IMR-90 (cell line): ENCODE measurements around the gene HECW1. TPM values are rescaled to one million over a fixed set of nuclear protein-coding genes. Genes with fewer than 3 reads are reported as not detected.
A peak's percentile ranks its signal among the peaks of the same experiment; 100 is the strongest.

Experiments used
- ATAC-seq: fragments of 200-7000 bp; cut with Tn5 transposase; 2 replicates; pipeline ENCODE4 v1.9.1; 2020; ENCODE audit warnings: low read depth, mild to moderate bottlenecking, moderate library complexity
- BruUV-seq: library from RNA; stranded (reverse); fragments of 400-500 nt; replicated peaks from 2 replicates; lab custom pipeline; 2021; lab: Mats Ljungman, UMichigan
- CTCF ChIA-PET: fragments of 300-600 bp; formaldehyde crosslinking; extraction: SDS; loops from one replicate; lab custom pipeline; 2021; ENCODE audit warnings: antibody characterized with exemption; lab: Yijun Ruan, JAX
- POLR2A ChIA-PET: fragments of 300-600 bp; sonication (Branson Sonifier 250); formaldehyde crosslinking; loops from one replicate; lab custom pipeline; 2022; ENCODE audit warnings: antibody characterized with exemption; ENCODE audit not compliant: unreplicated experiment; lab: Charles Lee
- DNase-seq: peaks from one replicate; pipeline ENCODE4 v3.0.0; 2013
- H2AFZ ChIP-seq: replicated peaks from 2 replicates; pipeline ENCODE3; 2013; ENCODE audit warnings: low read length, mild to moderate bottlenecking; ENCODE audit not compliant: poor library complexity
- H2AK5ac ChIP-seq: 2 replicates; pipeline ENCODE4 v1.6.1; 2013; ENCODE audit warnings: low read depth, low read length, inconsistent platforms
- H2AK9ac ChIP-seq: replicated peaks from 2 replicates; pipeline ENCODE3; 2013; ENCODE audit warnings: mild to moderate bottlenecking, low read depth, low read length, moderate library complexity; ENCODE audit not compliant: poor library complexity
- H2BK120ac ChIP-seq: 2 replicates; pipeline ENCODE4 v1.6.1; 2013; ENCODE audit warnings: low read depth, low read length, inconsistent platforms
- H2BK15ac ChIP-seq: 3 replicates; pipeline ENCODE4 v1.6.1; 2013; ENCODE audit warnings: low read depth, low read length, inconsistent platforms
- H2BK20ac ChIP-seq: 2 replicates; pipeline ENCODE4 v1.6.1; 2013; ENCODE audit warnings: low read depth, mild to moderate bottlenecking, inconsistent platforms, low read length, moderate library complexity
- H2BK5ac ChIP-seq: 2 replicates; pipeline ENCODE4 v1.6.1; 2013; ENCODE audit warnings: mild to moderate bottlenecking, low read depth, low read length, inconsistent platforms; ENCODE audit not compliant: poor library complexity, severe bottlenecking
- H3K14ac ChIP-seq: replicated peaks from 2 replicates; pipeline ENCODE4 v1.6.1; 2013; ENCODE audit warnings: low read depth, low read length, inconsistent platforms
- H3K18ac ChIP-seq: 2 replicates; pipeline ENCODE4 v1.6.1; 2013; ENCODE audit warnings: low read depth, low read length, control low read depth
- H3K23ac ChIP-seq: 2 replicates; pipeline ENCODE4 v1.6.1; 2013; ENCODE audit warnings: low read depth, low read length, inconsistent platforms
- H3K27ac ChIP-seq: 2 replicates; pipeline ENCODE4 v1.5.1; 2013; ENCODE audit warnings: mild to moderate bottlenecking, control low read depth, low read length; ENCODE audit not compliant: insufficient read depth
- H3K27me3 ChIP-seq: 2 replicates; pipeline ENCODE4 v1.6.1; 2013; ENCODE audit warnings: low read length; ENCODE audit not compliant: control insufficient read depth, insufficient read depth
- H3K36me3 ChIP-seq: 2 replicates; pipeline ENCODE4 v1.6.1; 2013; ENCODE audit warnings: low read length, mixed read lengths; ENCODE audit not compliant: control insufficient read depth, insufficient read depth
- H3K4ac ChIP-seq: 2 replicates; pipeline ENCODE4 v1.6.1; 2013; ENCODE audit warnings: low read depth, low read length, inconsistent platforms
- H3K4me1 ChIP-seq: 2 replicates; pipeline ENCODE4 v1.6.1; 2013; ENCODE audit warnings: low read length, mixed read lengths; ENCODE audit not compliant: control insufficient read depth, insufficient read depth
- H3K4me2 ChIP-seq: 2 replicates; pipeline ENCODE4 v1.6.1; 2013; ENCODE audit warnings: low read depth, mild to moderate bottlenecking, control low read depth, low read length, moderate library complexity
- H3K4me3 ChIP-seq: 2 replicates; pipeline ENCODE4 v1.5.1; 2013; ENCODE audit warnings: low read depth, mild to moderate bottlenecking, control low read depth, low read length, moderate library complexity; ENCODE audit not compliant: insufficient read depth
- H3K56ac ChIP-seq: 2 replicates; pipeline ENCODE4 v1.6.1; 2013; ENCODE audit warnings: low read length, inconsistent platforms; ENCODE audit not compliant: insufficient read depth; ENCODE audit errors: extremely low read depth
- H3K79me1 ChIP-seq, 2 experiments: 2 replicates each; pipeline ENCODE4 v1.6.1; 2013; ENCODE audit warnings: low read length in 2 of 2, inconsistent platforms in 1 of 2, low read depth in 1 of 2
- H3K9ac ChIP-seq: 2 replicates; pipeline ENCODE4 v1.6.1; 2013; ENCODE audit warnings: low read depth, low read length, control low read depth
- H3K9me1 ChIP-seq: 2 replicates; pipeline ENCODE4 v1.6.1; 2013; ENCODE audit warnings: low read length, inconsistent platforms; ENCODE audit not compliant: insufficient read depth
- H3K9me3 ChIP-seq: 2 replicates; pipeline ENCODE4 v1.6.1; 2013; ENCODE audit warnings: low read length; ENCODE audit not compliant: control insufficient read depth, insufficient read depth
- H4K20me1 ChIP-seq: 2 replicates; pipeline ENCODE4 v1.6.1; 2013; ENCODE audit warnings: low read length, inconsistent platforms; ENCODE audit not compliant: insufficient read depth
- H4K5ac ChIP-seq: 2 replicates; pipeline ENCODE4 v1.6.1; 2013; ENCODE audit warnings: mild to moderate bottlenecking, low read depth, low read length, control low read depth
- H4K8ac ChIP-seq, 2 experiments: 2 replicates each; pipeline ENCODE4 v1.6.1; 2013; ENCODE audit warnings: low read depth in 2 of 2, low read length in 2 of 2, control low read depth in 1 of 2, inconsistent platforms in 1 of 2
- H4K91ac ChIP-seq: 2 replicates; pipeline ENCODE4 v1.6.1; 2013; ENCODE audit warnings: low read depth, low read length, inconsistent platforms; ENCODE audit not compliant: insufficient read depth
- MAFK ChIP-seq: IDR thresholded peaks from 2 replicates; pipeline ENCODE4 v1.6.1; 2012; ENCODE audit warnings: low read depth, low read length, improper control_type of control experiment
- SMC3 ChIP-seq: fragments of 150-350 bp; IDR thresholded peaks from 2 replicates; pipeline ENCODE4 v1.6.1; 2016; ENCODE audit warnings: low read depth, mild to moderate bottlenecking, antibody characterized with exemption, low read length, moderate library complexity
- USF2 ChIP-seq: fragments of 150-350 bp; IDR thresholded peaks from 2 replicates; pipeline ENCODE4 v1.6.1; 2017; ENCODE audit warnings: mild to moderate bottlenecking, antibody characterized with exemption, low read length, low read depth
- WGBS, 2 experiments: methylation state at CpG; one replicate each; pipeline versions ENCODE4 v1.1.5 to v1.1.7; 2013; ENCODE audit warnings: missing lambda C conversion rate in 2 of 2; ENCODE audit not compliant: insufficient read length in 1 of 2; ENCODE audit errors: extremely low coverage in 2 of 2; 5-methylcytosine and 5-hydroxymethylcytosine counted together
- dilution Hi-C: fragments of 300-500 bp; cut with HindIII; formaldehyde crosslinking; loops from one replicate; pipeline ENCODE4 v1.14.3; 2018; ENCODE audit warnings: low sequenced_read_pairs; ENCODE audit not compliant: unreplicated experiment
- in situ Hi-C: fragments of 300-500 bp; cut with MboI; formaldehyde crosslinking; loops from 3 replicates; pipeline ENCODE4 v1.14.3; 2019; ENCODE audit warnings: low sequenced_read_pairs, inconsistent platforms, mixed read lengths
- intact Hi-C: fragments of 100-400 bp; cut with micrococcal nuclease; formaldehyde crosslinking; loops from 2 replicates; pipeline ENCODE4 v1.10.0; 2022
- polyA plus RNA-seq, 3 experiments: library from polyadenylated mRNA; depleted of rRNA; stranded (reverse); fragments of >200 nt; gene quantifications; 2 replicates each; pipeline ENCODE4 v1.2.3, GENCODE V29; 2012; ENCODE audit warnings: low replicate concordance in 1 of 3
- total RNA-seq: library from RNA; depleted of rRNA; stranded (reverse); fragments of >200 nt; gene quantifications from 2 replicates; pipeline ENCODE4 v1.2.3, GENCODE V29; 2012

Gene HECW1
- total and polyA plus RNA-seq, 2 of the 4 experiments (the other 2 are of a cell fraction): 0.56 to 1.3 TPM

DNA sequence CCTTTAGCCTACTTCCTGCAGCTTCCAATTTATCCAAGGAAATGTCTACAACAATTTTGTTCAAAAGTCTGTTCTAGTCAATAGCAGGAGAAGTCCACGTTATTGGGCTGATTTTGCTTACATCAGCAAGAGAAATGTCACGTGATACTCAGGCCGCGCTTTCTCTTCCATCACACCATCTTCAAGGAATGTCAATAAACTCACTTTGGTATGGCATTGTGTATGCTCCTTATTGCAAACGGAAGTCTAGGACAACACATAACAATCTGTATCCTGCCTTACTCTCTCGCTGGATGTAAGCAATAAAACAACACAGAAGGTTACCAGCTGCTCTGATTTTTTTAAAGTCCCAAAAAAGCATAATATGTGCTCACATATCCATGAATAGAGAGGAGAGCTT lies 453.3 kb downstream of the HECW1 start:
- TF ChIP-seq USF2: peak; percentile 61; the same call in 1 of the 2 replicates
- no peak for TF ChIP-seq SMC3
- peak; percentile 79 for TF ChIP-seq MAFK
- ATAC-seq (peak; percentile 40), DNase-seq (peak; percentile 37)
- H4K91ac ChIP-seq: no peak overlapping the region
- in situ Hi-C loops: no loop called here
- H2BK15ac ChIP-seq: no peak overlapping the region
- H3K4me3 ChIP-seq: no peak overlapping the region
- H2BK120ac ChIP-seq: no peak overlapping the region
- dilution Hi-C loops: no loop called here
- POLR2A ChIA-PET: interaction anchor here (0.5 kb wide), 1 partner anchor 16 kb away, joined by 3 read pairs; no protein-coding TSS in a partner anchor
- peak overlapping the region; percentile 71; the same call in 1 of the 2 replicates for H3K4me2 ChIP-seq
- H4K20me1 ChIP-seq: no peaks in the 10 kb centered on the region
- no peak overlapping the region for H3K4ac ChIP-seq
- no peaks in the 10 kb centered on the region for H3K36me3 ChIP-seq
- no peak overlapping the region for H3K23ac ChIP-seq
- H3K18ac ChIP-seq: 0 out of 2 replicates have a peak overlapping the region, but pooled peaks have one; percentile 18
- no peak overlapping the region for H2BK5ac ChIP-seq
- H2AFZ ChIP-seq: no peak overlapping the region
- H3K4me1 ChIP-seq: peaks cover 5% of the 10 kb centered on the region
- no peak overlapping the region for H3K9ac ChIP-seq
- no TSS peak for BruUV-seq
- H2BK20ac ChIP-seq: no peak overlapping the region
- no peaks in the 10 kb centered on the region for H3K9me3 ChIP-seq
- no peak overlapping the region for H2AK5ac ChIP-seq
- no peak overlapping the region for H4K8ac ChIP-seq
- H3K14ac ChIP-seq: no peak overlapping the region
- H3K27ac ChIP-seq: no peak overlapping the region
- no peak overlapping the region for H2AK9ac ChIP-seq
- intact Hi-C loops: no loop called here
- H3K9me1 ChIP-seq: peaks cover under 1% of the 10 kb centered on the region; the same call in 1 of the 2 replicates
- CTCF ChIA-PET: interaction anchor here (0.6 to 1.4 kb wide), 3 partner anchors 17 to 111 kb away, joined by 4 to 7 read pairs (median 4); partner anchors contain the start of gene STK17A
- no peak overlapping the region for H4K5ac ChIP-seq
- H3K56ac ChIP-seq: no peak overlapping the region
- H3K27me3 ChIP-seq: peaks cover 4% of the 10 kb centered on the region
- 40% methylated on average over 1 of the region's 6 CpGs; no CpG with 5 or more reads in 1 of the 2 experiments for WGBS, 2 experiments
- no peaks in the 10 kb centered on the region for H3K79me1 ChIP-seq
